Measurements from ENCODE around the gene ARHGEF7. TPM values are rescaled to one million over a fixed set of nuclear protein-coding genes. Genes with fewer than 3 reads are reported as not detected.

ARHGEF7 gene
- total RNA-seq, 1 donor from 2014 or later = 69.3 TPM

- intact Hi-C loops (cut with micrococcal nuclease) = loop anchor here (2.0 kb wide), 1 partner anchor 19 kb away; no protein-coding TSS in a partner anchor
Measured at GRCh38 chr13:111165241-111166010, 50.3 kb downstream of the ARHGEF7 start.

GRCh38 chr13:111166882-111167675 is 52.0 kb downstream of the ARHGEF7 start:
- intact Hi-C loops (cut with micrococcal nuclease) = loop anchor here (2.0 kb wide), 1 partner anchor 18 kb away; no protein-coding TSS in a partner anchor

GRCh38 chr13:111168107-111168506 is 53.0 kb downstream of the ARHGEF7 start:
- intact Hi-C loops (cut with micrococcal nuclease) = no loop called here

GRCh38 chr13:111171112-111171511 is 56.0 kb downstream of the ARHGEF7 start:
- intact Hi-C loops (cut with micrococcal nuclease) = no loop called here

GRCh38 chr13:111171629-111172028 is 56.5 kb downstream of the ARHGEF7 start:
- intact Hi-C loops (cut with micrococcal nuclease) = no loop called here

- intact Hi-C loops (cut with micrococcal nuclease) = no loop called here
Measured at GRCh38 chr13:111174377-111175114, 59.4 kb downstream of the ARHGEF7 start.

- intact Hi-C loops (cut with micrococcal nuclease) = no loop called here
Measured at GRCh38 chr13:111175372-111175771, 60.3 kb downstream of the ARHGEF7 start.

GRCh38 chr13:111175935-111176334 is 60.8 kb downstream of the ARHGEF7 start:
- intact Hi-C loops (cut with micrococcal nuclease) = no loop called here

- intact Hi-C loops (cut with micrococcal nuclease) = no loop called here
Measured at GRCh38 chr13:111176421-111176820, 61.3 kb downstream of the ARHGEF7 start.

- intact Hi-C loops (cut with micrococcal nuclease) = no loop called here
Measured at GRCh38 chr13:111177081-111177711, 62.1 kb downstream of the ARHGEF7 start.

- intact Hi-C loops (cut with micrococcal nuclease) = no loop called here
Measured at GRCh38 chr13:111177921-111178320, 62.8 kb downstream of the ARHGEF7 start.

GRCh38 chr13:111178402-111178801 is 63.3 kb downstream of the ARHGEF7 start:
- intact Hi-C loops (cut with micrococcal nuclease) = no loop called here

- intact Hi-C loops (cut with micrococcal nuclease) = loop anchor here (1.0 to 10.0 kb wide), 3 partner anchors 9 to 465 kb away; partner anchors contain the start of gene ING1
Measured at GRCh38 chr13:111179908-111180760, 65.0 kb downstream of the ARHGEF7 start.

GRCh38 chr13:111181977-111182376 is 66.9 kb downstream of the ARHGEF7 start:
- intact Hi-C loops (cut with micrococcal nuclease) = loop anchor here (10.0 kb wide), 1 partner anchor 467 kb away; the partner anchor contains the start of gene ING1

GRCh38 chr13:111183087-111183645 is 68.1 kb downstream of the ARHGEF7 start:
- intact Hi-C loops (cut with micrococcal nuclease) = loop anchor here (10.0 kb wide), 1 partner anchor 468 kb away; the partner anchor contains the start of gene ING1

- intact Hi-C loops (cut with micrococcal nuclease) = loop anchor here (2.0 to 10.0 kb wide), 2 partner anchors 17 to 469 kb away; partner anchors contain the start of gene ING1
Measured at GRCh38 chr13:111183959-111184358, 68.8 kb downstream of the ARHGEF7 start.

GRCh38 chr13:111184458-111185401 is 69.6 kb downstream of the ARHGEF7 start:
- intact Hi-C loops (cut with micrococcal nuclease) = loop anchor here (2.0 to 10.0 kb wide), 2 partner anchors 18 to 470 kb away; partner anchors contain the start of gene ING1

- intact Hi-C loops (cut with micrococcal nuclease) = loop anchor here (10.0 kb wide), 1 partner anchor 472 kb away; the partner anchor contains the start of gene ING1
Measured at GRCh38 chr13:111186305-111186935, 71.3 kb downstream of the ARHGEF7 start.
